Measurements from ENCODE around the gene HIVEP2.

- TF ChIP-seq FOS (IDR thresholded peaks at IDR 0.05; ENCODE audit: borderline replicate concordance, insufficient read depth, low read length) (no peak), EZH2 (IDR thresholded peaks at IDR 0.05; ENCODE audit: borderline replicate concordance, low read depth, low read length, severe bottlenecking) (no peak)
- TF ChIP-seq, protein P1, sequence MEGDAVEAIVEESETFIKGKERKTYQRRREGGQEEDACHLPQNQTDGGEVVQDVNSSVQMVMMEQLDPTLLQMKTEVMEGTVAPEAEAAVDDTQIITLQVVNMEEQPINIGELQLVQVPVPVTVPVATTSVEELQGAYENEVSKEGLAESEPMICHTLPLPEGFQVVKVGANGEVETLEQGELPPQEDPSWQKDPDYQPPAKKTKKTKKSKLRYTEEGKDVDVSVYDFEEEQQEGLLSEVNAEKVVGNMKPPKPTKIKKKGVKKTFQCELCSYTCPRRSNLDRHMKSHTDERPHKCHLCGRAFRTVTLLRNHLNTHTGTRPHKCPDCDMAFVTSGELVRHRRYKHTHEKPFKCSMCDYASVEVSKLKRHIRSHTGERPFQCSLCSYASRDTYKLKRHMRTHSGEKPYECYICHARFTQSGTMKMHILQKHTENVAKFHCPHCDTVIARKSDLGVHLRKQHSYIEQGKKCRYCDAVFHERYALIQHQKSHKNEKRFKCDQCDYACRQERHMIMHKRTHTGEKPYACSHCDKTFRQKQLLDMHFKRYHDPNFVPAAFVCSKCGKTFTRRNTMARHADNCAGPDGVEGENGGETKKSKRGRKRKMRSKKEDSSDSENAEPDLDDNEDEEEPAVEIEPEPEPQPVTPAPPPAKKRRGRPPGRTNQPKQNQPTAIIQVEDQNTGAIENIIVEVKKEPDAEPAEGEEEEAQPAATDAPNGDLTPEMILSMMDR (IDR thresholded peaks at IDR 0.05; ENCODE audit: extremely low read depth in 1 of 2, insufficient read depth in 1 of 2, low read depth in 1 of 2, low read length in 2 of 2), result no peak
These were observed 590 bp downstream of the HIVEP2 start for GRCh38 chr6:142944124-142945048.
